ENCODE measurements around the gene SCUBE3.
A peak's percentile ranks its signal among the peaks of the same experiment; 100 is the strongest.

The SCUBE3 gene

GRCh38 chr6:35239581-35239980 lies 25.8 kb downstream of the SCUBE3 start:
- no peak for DNase-seq (ENCODE audit: low read depth, low spot score)

GRCh38 chr6:35240838-35241801 lies 27.4 kb downstream of the SCUBE3 start:
- DNase-seq (ENCODE audit: low read depth, low spot score), result peak; percentile 84

GRCh38 chr6:35242486-35242885 lies 28.7 kb downstream of the SCUBE3 start:
- DNase-seq (ENCODE audit: low read depth, low spot score), result no peak

GRCh38 chr6:35242906-35243305 lies 29.1 kb downstream of the SCUBE3 start:
- no peak for DNase-seq (ENCODE audit: low read depth, low spot score)

DNA sequence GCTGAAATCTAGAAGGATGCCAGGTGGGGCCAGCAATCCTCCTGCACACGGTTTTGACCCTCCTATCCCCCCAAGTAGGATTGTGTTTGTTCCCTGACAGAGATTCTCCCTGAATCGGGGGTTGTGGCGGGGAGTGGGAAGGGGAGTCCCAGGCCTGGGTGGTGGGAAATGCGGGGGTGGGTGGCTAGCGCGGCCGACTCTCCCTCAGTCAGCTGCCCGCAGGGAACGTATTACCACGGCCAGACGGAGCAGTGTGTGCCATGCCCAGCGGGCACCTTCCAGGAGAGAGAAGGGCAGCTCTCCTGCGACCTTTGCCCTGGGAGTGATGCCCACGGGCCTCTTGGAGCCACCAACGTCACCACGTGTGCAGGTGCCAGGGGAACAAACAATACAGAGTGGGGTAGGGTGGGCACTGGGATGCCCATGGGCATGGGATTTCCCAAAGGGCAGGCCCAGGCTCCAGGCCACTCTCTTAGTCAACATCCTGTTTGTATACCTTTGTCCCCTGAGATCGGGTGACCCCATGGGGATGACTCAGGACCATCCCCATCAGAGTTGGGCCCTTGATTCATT lies 29.7 kb downstream of the SCUBE3 start:
- no peak for DNase-seq (ENCODE audit: low read depth, low spot score)

DNA sequence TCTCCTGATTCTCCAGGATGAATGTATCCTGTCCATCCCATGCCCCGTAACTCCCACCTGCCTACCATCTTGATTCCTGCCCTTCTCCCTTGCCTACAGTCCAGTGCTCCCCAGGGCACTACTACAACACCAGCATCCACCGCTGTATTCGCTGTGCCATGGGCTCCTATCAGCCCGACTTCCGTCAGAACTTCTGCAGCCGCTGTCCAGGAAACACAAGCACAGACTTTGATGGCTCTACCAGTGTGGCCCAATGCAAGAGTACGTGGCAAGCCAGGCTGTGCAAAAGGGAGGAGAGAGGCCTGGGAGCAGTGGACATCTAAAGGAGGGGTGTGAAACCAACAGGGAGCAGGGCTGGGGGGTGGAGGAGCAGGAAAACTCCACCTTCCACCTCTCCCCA lies 30.8 kb downstream of the SCUBE3 start:
- no peak for DNase-seq (ENCODE audit: low read depth, low spot score)

DNA sequence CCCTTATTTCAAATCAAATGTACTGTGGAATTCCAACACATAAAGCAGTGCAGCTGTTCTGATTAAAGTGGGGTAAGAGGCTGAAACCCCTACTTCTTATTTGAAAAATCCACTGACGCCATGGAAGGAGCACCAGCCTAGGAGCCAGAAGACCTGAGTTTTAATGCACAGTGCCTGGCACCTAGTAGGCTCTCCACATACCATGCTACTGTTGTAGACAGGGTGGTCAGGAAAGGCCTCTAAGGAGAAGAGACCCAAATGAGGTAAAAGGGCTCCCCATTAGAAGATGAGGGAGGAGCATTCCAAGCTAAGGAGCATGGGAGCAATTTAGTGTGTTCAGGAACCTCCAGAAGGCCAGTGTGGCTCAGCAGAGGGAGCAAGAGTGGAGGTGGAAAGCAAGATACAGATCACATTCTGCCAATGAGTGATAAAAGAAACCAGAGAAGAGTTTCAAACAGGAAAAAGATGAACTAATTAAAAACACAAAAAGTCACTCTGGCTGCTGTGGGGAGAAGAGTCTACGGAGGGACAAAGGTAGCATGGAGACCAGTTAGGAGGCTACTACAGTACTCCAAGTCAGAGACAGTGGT lies 34.0 kb downstream of the SCUBE3 start:
- DNase-seq (ENCODE audit: low read depth, low spot score), result no peak

DNA sequence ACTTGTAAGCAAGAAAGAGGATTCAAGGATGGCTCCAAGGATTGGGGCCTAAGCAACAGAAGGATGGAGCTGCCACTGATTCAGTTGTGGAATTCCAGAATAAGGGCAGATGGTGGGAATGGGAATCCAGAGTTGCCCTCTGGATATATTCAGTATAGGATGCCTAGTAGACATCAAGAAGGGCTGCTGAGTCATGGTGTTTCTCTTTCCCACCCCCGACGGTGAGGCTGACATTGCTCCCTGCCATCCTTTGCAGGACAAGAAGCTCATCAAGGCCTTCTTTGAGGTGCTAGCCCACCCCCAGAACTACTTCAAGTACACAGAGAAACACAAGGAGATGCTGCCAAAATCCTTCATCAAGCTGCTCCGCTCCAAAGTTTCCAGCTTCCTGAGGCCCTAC lies 34.5 kb downstream of the SCUBE3 start:
- no peak for DNase-seq (ENCODE audit: low read depth, low spot score)

- no peak for DNase-seq (ENCODE audit: low read depth, low spot score)
These were observed 35.2 kb downstream of the SCUBE3 start for GRCh38 chr6:35248965-35249364.

GRCh38 chr6:35251949-35252348 lies 38.2 kb downstream of the SCUBE3 start:
- DNase-seq (ENCODE audit: low read depth, low spot score), result no peak

GRCh38 chr6:35253249-35253648 lies 39.5 kb downstream of the SCUBE3 start:
- no peak for DNase-seq (ENCODE audit: low read depth, low spot score)

DNA sequence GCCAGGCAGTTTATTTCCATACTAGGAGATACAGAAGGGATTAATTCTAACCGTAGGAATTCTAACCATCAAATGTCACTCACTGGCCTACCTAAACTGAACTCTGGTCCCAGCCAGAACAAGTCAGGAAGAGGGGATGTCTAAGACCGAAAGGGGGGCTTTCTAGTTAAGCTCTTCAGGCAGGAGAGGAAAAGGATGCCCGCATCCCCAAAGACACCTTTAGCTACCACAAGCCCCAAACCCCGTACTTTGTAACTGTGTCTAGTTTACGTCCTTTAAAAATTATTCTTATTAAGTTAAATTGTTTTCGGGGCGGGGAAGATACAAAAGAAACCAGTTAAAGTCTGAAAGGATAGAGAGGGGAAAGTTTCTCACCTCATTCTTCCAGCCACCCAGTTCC lies 44.6 kb downstream of the SCUBE3 start:
- DNase-seq (ENCODE audit: low read depth, low spot score), result no peak

DNA sequence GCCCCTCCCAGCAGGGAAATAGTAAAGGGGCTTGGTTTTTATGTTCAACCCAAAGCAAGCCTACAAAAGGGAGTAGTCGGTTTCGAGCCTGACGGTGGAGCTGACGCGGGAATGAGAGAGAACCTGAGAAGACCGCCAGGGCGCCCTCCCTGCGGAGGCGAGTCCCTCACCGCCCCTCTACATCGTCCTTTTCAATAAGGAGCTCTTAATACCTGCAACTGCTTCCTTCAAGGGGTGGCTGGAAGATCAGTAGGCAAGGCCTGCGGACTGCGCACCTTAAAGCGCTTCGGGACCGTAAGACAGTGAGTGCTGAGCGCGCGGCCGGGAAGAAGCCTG lies 45.1 kb downstream of the SCUBE3 start:
- peak; percentile 76 for DNase-seq (ENCODE audit: low read depth, low spot score)

GRCh38 chr6:35259194-35259947 lies 45.6 kb downstream of the SCUBE3 start, which contains the start of gene ZNF76:
TSS of gene ZNF76 (plus strand) at chr6:35259735. CDS start at chr6:35281152, 21,417 bp downstream.
- DNase-seq (ENCODE audit: low read depth, low spot score), result peak; percentile 99

GRCh38 chr6:35259948-35260590 lies 46.3 kb downstream of the SCUBE3 start:
- no peak for DNase-seq (ENCODE audit: low read depth, low spot score)

- DNase-seq (ENCODE audit: low read depth, low spot score), result no peak
These were observed 47.1 kb downstream of the SCUBE3 start for GRCh38 chr6:35260591-35261570.

GRCh38 chr6:35262596-35262995 lies 48.8 kb downstream of the SCUBE3 start:
- DNase-seq (ENCODE audit: low read depth, low spot score), result no peak

DNA sequence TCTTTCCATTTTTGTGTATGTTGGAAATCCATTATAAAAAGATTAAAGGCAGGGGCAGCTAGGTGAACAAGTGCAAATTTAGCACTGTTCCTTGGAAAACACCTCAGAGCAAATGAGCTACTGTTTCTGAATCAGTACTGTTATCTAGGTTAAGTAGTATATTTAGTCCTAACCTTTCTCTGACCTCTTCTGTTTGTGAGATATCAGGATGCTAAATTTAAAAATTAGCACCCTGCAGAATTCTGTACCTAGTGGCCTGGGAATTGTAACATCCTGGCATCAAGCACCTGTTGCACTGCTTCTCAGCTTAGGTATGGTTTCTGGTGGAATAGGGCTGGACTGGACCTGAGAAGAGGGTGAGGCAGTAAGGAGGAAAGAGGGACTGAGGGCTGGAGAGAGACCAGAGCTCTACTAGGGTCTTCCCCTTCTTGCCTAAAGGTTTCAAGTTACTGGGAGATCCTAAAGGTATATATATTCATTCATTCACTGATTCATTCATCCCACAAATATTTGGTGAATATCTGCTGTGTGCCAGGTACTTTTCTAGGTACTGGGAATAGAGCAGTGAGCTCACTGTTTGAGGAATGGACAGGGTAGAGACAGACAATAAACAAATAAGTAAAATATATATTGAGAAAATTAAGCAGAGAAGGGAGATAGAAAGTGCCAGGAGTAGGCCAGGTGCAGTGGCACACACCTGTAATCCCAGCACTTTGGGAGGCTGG lies 51.0 kb downstream of the SCUBE3 start:
- no peak for DNase-seq (ENCODE audit: low read depth, low spot score)

DNA sequence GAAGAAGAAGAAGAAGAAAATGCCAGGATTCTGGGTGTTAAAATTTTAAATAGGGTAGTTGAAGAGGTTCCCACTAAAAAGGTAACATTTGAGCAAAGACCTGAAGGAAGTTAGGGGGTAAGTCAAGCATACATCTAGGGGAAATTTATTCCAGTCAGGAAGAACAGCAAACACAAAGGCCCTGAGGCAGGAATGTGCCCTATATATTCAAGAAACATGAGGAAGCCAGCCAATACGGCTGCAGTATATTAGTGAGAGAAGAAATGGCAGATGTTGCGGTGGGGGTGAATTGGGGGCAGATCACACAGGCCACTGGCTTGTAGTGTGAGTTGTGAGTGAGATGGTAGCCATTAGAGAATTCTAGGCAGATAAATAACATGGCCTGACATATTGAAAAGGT lies 51.8 kb downstream of the SCUBE3 start:
- no peak for DNase-seq (ENCODE audit: low read depth, low spot score)

GRCh38 chr6:35267446-35267845 lies 53.7 kb downstream of the SCUBE3 start:
- no peak for DNase-seq (ENCODE audit: low read depth, low spot score)

Data from astrocyte of the hippocampus (primary cell).